SK-N-SH treated with all-trans-retinoic acid at 6 μM for 48 hours (cell line): ENCODE data around the gene SSU72.

Source experiments
- PATZ1 ChIP-seq: fragments of 250-450 bp; sonication (Bioruptor Pico); IDR thresholded peaks from 2 replicates; pipeline ENCODE4 v1.8.0; 2020; ENCODE audit warnings: mild to moderate bottlenecking, moderate library complexity, borderline replicate concordance
- ZC3H10 ChIP-seq: fragments of 250-450 bp; sonication (Bioruptor Pico); IDR thresholded peaks from 2 replicates; pipeline ENCODE4 v1.5.1; 2021; ENCODE audit warnings: mild to moderate bottlenecking, moderate library complexity
- ZFP3 ChIP-seq: fragments of 250-450 bp; sonication (Bioruptor Pico); IDR thresholded peaks from 2 replicates; pipeline ENCODE4 v1.5.0; 2020; ENCODE audit warnings: mild to moderate bottlenecking, moderate library complexity
- ZNF8 ChIP-seq: fragments of 450-650 bp; formaldehyde crosslinking; IDR thresholded peaks from 2 replicates; pipeline ENCODE4 v1.5.0; 2020; ENCODE audit warnings: mild to moderate bottlenecking, moderate library complexity

GRCh38 chr1:1565340-1565739 is 9.3 kb downstream of the SSU72 start:
- TF ChIP-seq PATZ1 (CRISPR knock-in tag): no peak
- no peak for TF ChIP-seq ZFP3 (CRISPR knock-in tag)
- TF ChIP-seq ZNF8 (CRISPR knock-in tag): no peak
- TF ChIP-seq ZC3H10: no peak
